Heart left ventricle (tissue), 16 donors: ENCODE results near the gene SLC16A8. TPM values are rescaled to one million over a fixed set of nuclear protein-coding genes. Genes with fewer than 3 reads are reported as not detected.

Experiments
- ATAC-seq, 4 donors: fragments of 200-7000 bp; cut with Tn5 transposase; one replicate each; pipeline ENCODE4 v1.9.1; 2020 to 2022; ENCODE audit warnings: moderate library complexity in 4 of 4, mild to moderate bottlenecking in 3 of 4, moderate number of reproducible peaks in 1 of 4
- DNase-seq, 5 donors: peaks; one replicate each; pipeline ENCODE4 v3.0.0-alpha.2; 2020
- H3K27ac ChIP-seq, 12 donors: fragments of 200-600 bp; sonication (generic) in 4 of 12; one replicate each; pipeline versions ENCODE4 v1.5.0 to v1.8.0; 2016 to 2022; ENCODE audit warnings: mild to moderate bottlenecking in 2 of 12
- H3K27me3 ChIP-seq, 9 donors: fragments of 200-600 bp; sonication (generic) in 2 of 9; one replicate each; pipeline versions ENCODE4 v1.5.1 to v1.8.0; 2016 to 2022; ENCODE audit warnings: mild to moderate bottlenecking in 3 of 9
- H3K36me3 ChIP-seq, 9 donors: fragments of 200-600 bp; sonication (generic) in 2 of 9; one replicate each; pipeline versions ENCODE4 v1.5.0 to v1.8.0; 2018 to 2022; ENCODE audit warnings: mild to moderate bottlenecking in 2 of 9
- H3K4me1 ChIP-seq, 12 donors: fragments of 200-600 bp; sonication (generic) in 4 of 12; one replicate each; pipeline versions ENCODE4 v1.5.0 to v1.8.0; 2016 to 2022; ENCODE audit warnings: mild to moderate bottlenecking in 3 of 12
- H3K4me3 ChIP-seq, 12 donors: fragments of 200-600 bp; sonication (generic) in 4 of 12; one replicate each; pipeline versions ENCODE4 v1.5.0 to v1.8.0; 2017 to 2022; ENCODE audit warnings: mild to moderate bottlenecking in 9 of 12, moderate library complexity in 4 of 12
- H3K9me3 ChIP-seq, 12 donors: fragments of 200-600 bp; sonication (generic) in 4 of 12; one replicate each; pipeline versions ENCODE4 v1.5.0 to v1.8.0; 2016 to 2022; ENCODE audit warnings: mild to moderate bottlenecking in 1 of 12
- CTCF ChIP-seq, 12 donors: fragments of 200-600 bp; sonication (generic) in 4 of 12; IDR thresholded peaks; one replicate each; pipeline versions ENCODE4 v1.5.0 to v1.8.0; 2018 to 2022; ENCODE audit warnings: antibody characterized with exemption in 12 of 12, mild to moderate bottlenecking in 5 of 12
- POLR2A ChIP-seq, 2 donors: fragments of 450-650 bp; IDR thresholded peaks; one replicate each; pipeline ENCODE4 v1.6.1; 2017; ENCODE audit warnings: antibody characterized with exemption in 2 of 2, mild to moderate bottlenecking in 2 of 2, moderate library complexity in 2 of 2
- WGBS, 4 donors: extraction: QIAGEN DNeasy Blood & Tissue Kit in 2 of 4; methylation state at CpG; one replicate each; pipeline versions ENCODE4 v1.1.5 to v1.1.7; 2013 to 2018; 5-methylcytosine and 5-hydroxymethylcytosine counted together
- intact Hi-C, 10 donors: fragments of 100-400 bp; cut with DNase I; formaldehyde crosslinking; loops; one replicate each; pipeline versions ENCODE4 v1.11.1 to v1.14.2; 2022
- polyA plus RNA-seq, 2 donors: library from polyadenylated mRNA; stranded (reverse); fragments of 200-250 nt; gene quantifications; one replicate each; pipeline ENCODE4 v1.2.3, GENCODE V29; 2013
- total RNA-seq, 9 donors: library from RNA; depleted of rRNA in 2 of 9; stranded (reverse); fragments of >200 nt in 2 of 9; fragmentation: NEBNext Ultra II Directional in 3 of 9; extraction: Animal tissue kit (Norgen Biotek cat#: 25700) in 3 of 9; gene quantifications; one replicate each; pipeline versions ENCODE4 v1.1.0 to v1.2.4, GENCODE V29; 2016 to 2023
- donor health status: ischemic (EF 13 %, LVEDD 7.1; RV severe dilation, severe dysfunction).
- donor health status: healthy with polysubstance abuse.
- donor health status: DM: no; HTN: yes; CAD: no.
- donor health status: DM: no; HTN: no; CAD: no.
- donor health status: ischemic (EF 25% LVEDD 6.9; RV normal size, moderate dysfunction).
- donor health status: ischemic (EF 25% LVEDD 5.7; RV mildly dilated, moderate dysfunction).
- donor health status: healthy.
- donor health status: DM: yes; HTN: yes; CAD: no.
- donor health status: ischemic (EF 35%, LVEDD 5.7; RV mildly dilated, moderate dysfunction).
- donor health status: nonischemic (EF 11% LVEDD 7.7; RV severe dilation, severe dysfunction).
- donor health status: DM: yes; HTN: yes; CAD: no.
- donor health status: PGD.
- donor health status: ischemic (EF 29% LVEDD 5.4; RV normal size, mild dysfunction).
- donor health status: nonischemic (EF 23%, LVEDD 6.1; RV moderate dilation, normal function).

SLC16A8 gene
- total and polyA plus RNA-seq, 11 donors, result 0.34 TPM; not detected in 10

- no peak overlapping the region for H3K27ac ChIP-seq
- ATAC-seq (no peak), DNase-seq (no peak)
- H3K9me3 ChIP-seq, result no peaks in the 10 kb centered on the region
- no peaks in the 10 kb centered on the region for H3K36me3 ChIP-seq
- no peak overlapping the region for H3K4me3 ChIP-seq
- no peaks in the 10 kb centered on the region for H3K27me3 ChIP-seq
- intact Hi-C loops, result no loop called here
- H3K4me1 ChIP-seq, result peaks cover 0 to 19% (median 1%) of the 10 kb centered on the region in 12 donors
- WGBS, 4 donors, result 90 to 93% (median 92%) methylated on average over 16 of the region's 16 CpGs
- TF ChIP-seq POLR2A (IDR thresholded peaks at IDR 0.05) (no peak), CTCF (IDR thresholded peaks at IDR 0.05) (no peak)
These were observed 40.6 kb downstream of the SLC16A8 start for GRCh38 chr22:38043151-38044039.

- Histone ChIP-seq H3K27ac (no peak overlapping the region), H3K4me1 (peaks cover 0 to 19% (median 1%) of the 10 kb centered on the region in 12 donors), H3K36me3 (no peaks in the 10 kb centered on the region), H3K4me3 (no peak overlapping the region), H3K9me3 (no peaks in the 10 kb centered on the region), H3K27me3 (no peaks in the 10 kb centered on the region)
- no peak for TF ChIP-seq POLR2A (IDR thresholded peaks at IDR 0.05)
- no peak for TF ChIP-seq CTCF (IDR thresholded peaks at IDR 0.05)
- intact Hi-C loops, result no loop called here
- ATAC-seq, result peak in 1 of 4 donors; percentile 23
- DNase-seq, result no peak
- WGBS, 4 donors, result 53 to 64% (median 62%) methylated on average over 1 of the region's 1 CpG
These were observed 41.5 kb downstream of the SLC16A8 start for GRCh38 chr22:38042488-38042790.

GRCh38 chr22:38041760-38042487, 42.1 kb downstream of the SLC16A8 start:
- intact Hi-C loops, result no loop called here
- no peaks in the 10 kb centered on the region for H3K36me3 ChIP-seq
- ATAC-seq (peak in 1 of 4 donors; percentile 42), DNase-seq (peak in 1 of 5 donors; percentile 31)
- 68 to 87% (median 72%) methylated on average over 3 to 5 of the region's 5 CpGs for WGBS, 4 donors
- H3K9me3 ChIP-seq, result no peaks in the 10 kb centered on the region
- no peak for TF ChIP-seq CTCF (IDR thresholded peaks at IDR 0.05)
- no peak for TF ChIP-seq POLR2A (IDR thresholded peaks at IDR 0.05)
- peaks cover 0 to 19% (median 1%) of the 10 kb centered on the region in 12 donors for H3K4me1 ChIP-seq
- H3K27ac ChIP-seq, result no peak overlapping the region
- H3K4me3 ChIP-seq, result no peak overlapping the region
- H3K27me3 ChIP-seq, result no peaks in the 10 kb centered on the region
